HepG2 (cell line): ENCODE data around the gene COL5A1. TPM values are rescaled to one million over a fixed set of nuclear protein-coding genes. Genes with fewer than 3 reads are reported as not detected.

Experiments used
- ATAC-seq: fragments of 200-7000 bp; cut with Tn5 transposase; 3 replicates; pipeline ENCODE4 v1.9.1; 2020; ENCODE audit warnings: mild to moderate bottlenecking, moderate library complexity
- BruUV-seq: library from RNA; stranded (reverse); fragments of 400-500 nt; replicated peaks from 2 replicates; lab custom pipeline; 2021; lab: Mats Ljungman, UMichigan
- CTCF ChIA-PET: fragments of 300-600 bp; formaldehyde crosslinking; extraction: SDS; loops from one replicate; lab custom pipeline; 2021; ENCODE audit warnings: low total read pairs, inconsistent platforms, low intra/inter-chr PET ratio; lab: Yijun Ruan, JAX
- POLR2A ChIA-PET: fragments of 350-600 bp; sonication (Branson Sonifier 250); formaldehyde crosslinking; loops from one replicate; lab custom pipeline; 2020; ENCODE audit warnings: antibody characterized with exemption, inconsistent platforms; lab: Yijun Ruan, JAX
- DNase-seq: peaks from one replicate; pipeline ENCODE4 v3.0.0-alpha.2; 2015; ENCODE audit warnings: low spot score
- FAIRE-seq: peaks from 3 replicates; lab custom pipeline; 2011; peaks lifted over from hg19 to GRCh38; lab: Jason Lieb, UNC
- H2AFZ ChIP-seq: one replicate; pipeline ENCODE4 v1.6.1; 2011; ENCODE audit warnings: low read length, inconsistent platforms
- H3K27ac ChIP-seq: fragments of 300-600 bp; 3 replicates; pipeline ENCODE4 v1.8.0; 2011; ENCODE audit warnings: mixed run types, mild to moderate bottlenecking, mixed read lengths, low read length, inconsistent platforms; ENCODE audit not compliant: insufficient read depth; ENCODE audit errors: extremely low read length
- H3K27me3 ChIP-seq, 2 experiments: fragments of 200-600 bp in 1 of 2; 2 replicates in 1 of 2; 3 replicates in 1 of 2; pipeline versions ENCODE4 v1.6.0 to v1.8.0; 2011; ENCODE audit warnings: low read length in 2 of 2, mild to moderate bottlenecking in 2 of 2, moderate library complexity in 2 of 2, inconsistent platforms in 1 of 2; ENCODE audit not compliant: insufficient read depth in 2 of 2, control insufficient read depth in 1 of 2
- H3K36me3 ChIP-seq, 2 experiments: fragments of 200-600 bp in 1 of 2; replicated peaks in 1 of 2; 2 replicates in 1 of 2; 3 replicates in 1 of 2; pipeline versions ENCODE4 v1.5.1 to v1.8.0; 2011; ENCODE audit warnings: low read length in 2 of 2, inconsistent platforms in 1 of 2; ENCODE audit not compliant: insufficient read depth in 2 of 2, control insufficient read depth in 1 of 2
- H3K4me1 ChIP-seq: 2 replicates; pipeline ENCODE4 v1.5.1; 2012; ENCODE audit warnings: low read length, inconsistent platforms; ENCODE audit not compliant: insufficient read depth
- H3K4me2 ChIP-seq: 2 replicates; pipeline ENCODE4 v1.6.0; 2011; ENCODE audit warnings: low read depth, low read length, inconsistent platforms
- H3K4me3 ChIP-seq, 3 experiments: fragments of 200-600 bp in 1 of 3; sonication (generic), shearing (Covaris generic) in 1 of 3; replicated peaks in 1 of 3; 2 replicates each; pipeline ENCODE4 v1.5.1; 2011 to 2016; ENCODE audit warnings: low read length in 3 of 3, inconsistent platforms in 2 of 3, low read depth in 2 of 3, mild to moderate bottlenecking in 2 of 3, control low read depth in 1 of 3, mixed read lengths in 1 of 3; ENCODE audit not compliant: insufficient read depth in 1 of 3
- H3K79me2 ChIP-seq: one replicate; pipeline ENCODE4 v1.6.1; 2011; ENCODE audit warnings: low read length, inconsistent platforms; ENCODE audit not compliant: insufficient read depth
- H3K9ac ChIP-seq: 2 replicates; pipeline ENCODE4 v1.6.0; 2011; ENCODE audit warnings: mild to moderate bottlenecking, low read depth, low read length, inconsistent platforms; ENCODE audit not compliant: insufficient read depth
- H3K9me3 ChIP-seq: 2 replicates; pipeline ENCODE4 v1.5.1; 2012; ENCODE audit warnings: mild to moderate bottlenecking, low read length
- H4K20me1 ChIP-seq: 2 replicates; pipeline ENCODE4 v1.6.0; 2011; ENCODE audit warnings: inconsistent platforms, mild to moderate bottlenecking, low read length, moderate library complexity; ENCODE audit not compliant: insufficient read depth
- GLI4 ChIP-seq: sonication (generic); formaldehyde crosslinking; IDR thresholded peaks from 2 replicates; pipeline ENCODE4 v1.5.1; 2020; ENCODE audit warnings: missing genetic modification reagents, mild to moderate bottlenecking, moderate library complexity, borderline replicate concordance
- HNRNPK ChIP-seq: fragments of 200-400 bp; formaldehyde crosslinking; IDR thresholded peaks from 2 replicates; pipeline ENCODE4 v1.6.1; 2018; ENCODE audit warnings: low read length, low read depth, moderate library complexity, mild to moderate bottlenecking; ENCODE audit not compliant: poor library complexity, severe bottlenecking
- IKZF1 ChIP-seq: fragments of 450-650 bp; IDR thresholded peaks from 2 replicates; pipeline ENCODE4 v1.7.1; 2016
- JUNB ChIP-seq: sonication (generic); formaldehyde crosslinking; IDR thresholded peaks from 2 replicates; pipeline ENCODE4 v1.8.0; 2022; ENCODE audit warnings: missing genetic modification reagents, mild to moderate bottlenecking, borderline replicate concordance
- RERE ChIP-seq: IDR thresholded peaks from 2 replicates; pipeline ENCODE4 v1.6.1; 2016; ENCODE audit warnings: low read depth, missing genetic modification reagents, missing compliant biosample characterization
- RFX1 ChIP-seq: fragments of 450-650 bp; IDR thresholded peaks from 2 replicates; pipeline ENCODE4 v1.6.1; 2017
- ZBTB44 ChIP-seq: sonication (generic); formaldehyde crosslinking; IDR thresholded peaks from 2 replicates; pipeline ENCODE4 v1.4.0; 2020; ENCODE audit warnings: missing genetic modification reagents
- ZMYM3 ChIP-seq: sonication (generic); formaldehyde crosslinking; IDR thresholded peaks from 2 replicates; pipeline ENCODE4 v1.5.1; 2020; ENCODE audit warnings: mild to moderate bottlenecking, missing genetic modification reagents
- ZNF251 ChIP-seq: sonication (generic); formaldehyde crosslinking; IDR thresholded peaks from 2 replicates; pipeline ENCODE4 v1.9.0; 2021; ENCODE audit warnings: mild to moderate bottlenecking, missing genetic modification reagents
- ZNF367 ChIP-seq: sonication (generic); formaldehyde crosslinking; IDR thresholded peaks from 2 replicates; pipeline ENCODE4 v1.4.0; 2020; ENCODE audit warnings: missing genetic modification reagents, borderline replicate concordance
- ZNF891 ChIP-seq: sonication (generic); formaldehyde crosslinking; IDR thresholded peaks from 2 replicates; pipeline ENCODE4 v1.5.0; 2020; ENCODE audit warnings: mild to moderate bottlenecking, missing genetic modification reagents
- WGBS: methylation state at CpG from one replicate; pipeline ENCODE4 v1.1.6; 2017; ENCODE audit warnings: low lambda C conversion rate; 5-methylcytosine and 5-hydroxymethylcytosine counted together
- in situ Hi-C: cut with HindIII; loops from 2 replicates; pipeline ENCODE4 v1.10.0; 2017; ENCODE audit warnings: low pct_unique_long_range_greater_than_20kb; ENCODE audit not compliant: extremely low pct_ligation_motif_present
- intact Hi-C: fragments of 100-400 bp; cut with micrococcal nuclease; formaldehyde crosslinking; loops from one replicate; pipeline ENCODE4 v1.10.0; 2022; ENCODE audit not compliant: unreplicated experiment
- polyA plus RNA-seq, 8 experiments: library from polyadenylated mRNA; depleted of rRNA in 3 of 8; stranded (reverse) in 7 of 8; unstranded in 1 of 8; fragments of >200 nt; fragmentation: Illumina TruSeq in 4 of 8; extraction: Trizol in 4 of 8; gene quantifications; 2 replicates each; pipeline versions ENCODE4 v1.2.1 to v1.2.3, GENCODE V29; 2011 to 2016; ENCODE audit warnings: low read depth in 4 of 8, missing spikeins in 1 of 8, mixed read lengths in 1 of 8; ENCODE audit not compliant: insufficient read depth in 1 of 8
- total RNA-seq, 5 experiments: library from RNA; depleted of rRNA; stranded (reverse); fragments of >200 nt; fragmentation: Illumina TruSeq; extraction: Trizol; gene quantifications; 2 replicates each; pipeline ENCODE4 v1.2.3, GENCODE V29; 2016; ENCODE audit warnings: low read depth in 1 of 5
- TF ChIP-seq, protein P1 (sequence below): sonication (generic); formaldehyde crosslinking; IDR thresholded peaks from 2 replicates; pipeline ENCODE4 v1.8.0; 2022; ENCODE audit warnings: mild to moderate bottlenecking, missing genetic modification reagents, moderate library complexity

Gene COL5A1
- total and polyA plus RNA-seq, 2 of the 13 experiments (the other 11 are each of a cell fraction or from before 2014, with no cell fraction given), result not detected

DNA sequence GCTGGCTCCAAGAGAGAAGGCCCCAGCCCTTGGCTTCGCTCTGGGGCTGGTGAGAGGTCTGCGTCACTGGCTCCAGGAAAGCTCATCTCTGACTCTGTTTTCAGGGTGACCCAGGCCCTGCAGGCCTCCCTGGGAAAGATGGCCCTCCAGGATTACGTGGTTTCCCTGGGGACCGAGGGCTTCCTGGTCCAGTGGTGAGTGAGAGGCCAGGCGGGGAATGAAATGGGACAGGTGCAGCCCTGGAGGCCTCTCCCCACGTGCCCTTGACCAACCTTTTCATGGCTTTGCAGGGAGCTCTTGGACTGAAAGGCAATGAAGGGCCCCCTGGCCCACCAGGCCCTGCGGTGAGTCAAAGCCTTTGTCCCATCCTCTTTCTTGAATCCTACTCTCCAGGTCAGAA is 163.3 kb downstream of the COL5A1 start:
- BruUV-seq, result no TSS peak
- in situ Hi-C loops (no loop called here), intact Hi-C loops (no loop called here)
- Histone ChIP-seq H3K27me3 (peaks cover 5 to 34% of the 10 kb centered on the region in 2 experiments; a peak in 4 of 5 replicates), H3K79me2 (no peaks in the 10 kb centered on the region), H3K27ac (no peak overlapping the region), H3K9ac (no peak overlapping the region), H3K9me3 (no peaks in the 10 kb centered on the region), H3K4me2 (no peak overlapping the region), H3K4me3 (no peak overlapping the region), H3K4me1 (no peaks in the 10 kb centered on the region), H4K20me1 (no peaks in the 10 kb centered on the region), H2AFZ (no peak overlapping the region), H3K36me3 (no peaks in the 10 kb centered on the region)
- no peak for ATAC-seq
- DNase-seq, result no peak
- TF ChIP-seq RERE (CRISPR knock-in tag) (no peak), RFX1 (no peak), ZNF367 (CRISPR knock-in tag) (no peak), ZBTB44 (CRISPR knock-in tag) (no peak), HNRNPK (no peak), GLI4 (CRISPR knock-in tag) (no peak), IKZF1 (no peak), JUNB (CRISPR knock-in tag) (no peak), ZMYM3 (CRISPR knock-in tag) (no peak), ZNF891 (no peak), ZNF251 (CRISPR knock-in tag) (no peak)
- TF ChIP-seq, protein P1, sequence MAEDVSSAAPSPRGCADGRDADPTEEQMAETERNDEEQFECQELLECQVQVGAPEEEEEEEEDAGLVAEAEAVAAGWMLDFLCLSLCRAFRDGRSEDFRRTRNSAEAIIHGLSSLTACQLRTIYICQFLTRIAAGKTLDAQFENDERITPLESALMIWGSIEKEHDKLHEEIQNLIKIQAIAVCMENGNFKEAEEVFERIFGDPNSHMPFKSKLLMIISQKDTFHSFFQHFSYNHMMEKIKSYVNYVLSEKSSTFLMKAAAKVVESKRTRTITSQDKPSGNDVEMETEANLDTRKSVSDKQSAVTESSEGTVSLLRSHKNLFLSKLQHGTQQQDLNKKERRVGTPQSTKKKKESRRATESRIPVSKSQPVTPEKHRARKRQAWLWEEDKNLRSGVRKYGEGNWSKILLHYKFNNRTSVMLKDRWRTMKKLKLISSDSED (CRISPR knock-in tag), result no peak
- WGBS, result 33% methylated on average over 3 of the region's 7 CpGs
- FAIRE-seq, result no peak
- POLR2A ChIA-PET, result no interaction called here
- CTCF ChIA-PET, result no interaction called here
